Astrocyte of the hippocampus (primary cell): ENCODE data around the gene USP53.
"Not testable (repeated sequence)": the region's sequence is repeated elsewhere in the genome, so short reads cannot be mapped to it uniquely, and the experiment has no call there.

Source experiments
- DNase-seq: peaks from one replicate; pipeline ENCODE4 v3.0.0; 2011; ENCODE audit warnings: low read depth, low spot score

The USP53 gene

DNA sequence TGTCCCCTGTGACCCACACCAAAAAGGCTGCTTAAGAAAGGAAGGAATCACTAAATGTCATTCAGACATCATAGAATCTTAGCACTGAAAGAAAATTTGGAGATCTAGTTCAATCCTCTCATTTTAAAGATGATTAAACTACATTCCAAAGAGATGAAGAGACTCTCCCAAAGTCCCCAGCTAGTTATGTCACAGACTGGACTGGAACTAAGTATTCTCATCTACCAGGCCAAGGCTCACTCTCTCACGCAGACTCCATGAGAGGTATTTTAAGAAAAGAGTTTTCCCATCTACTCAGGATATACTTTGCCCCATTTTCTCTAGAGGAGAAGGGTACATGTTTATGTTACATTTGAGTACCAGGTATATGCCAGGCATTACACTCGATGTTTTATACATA is 102.5 kb downstream of the USP53 start:
- DNase-seq: no peak

GRCh38 chr4:119317990-119318389 is 105.5 kb downstream of the USP53 start:
- no peak for DNase-seq

- no peak for DNase-seq
Observed at GRCh38 chr4:119321921-119322687, 109.6 kb downstream of the USP53 start, which contains the start of gene FABP2. TSS of gene FABP2 (minus strand) at chr4:119322138. CDS start at chr4:119322102, 36 bp downstream.

DNA sequence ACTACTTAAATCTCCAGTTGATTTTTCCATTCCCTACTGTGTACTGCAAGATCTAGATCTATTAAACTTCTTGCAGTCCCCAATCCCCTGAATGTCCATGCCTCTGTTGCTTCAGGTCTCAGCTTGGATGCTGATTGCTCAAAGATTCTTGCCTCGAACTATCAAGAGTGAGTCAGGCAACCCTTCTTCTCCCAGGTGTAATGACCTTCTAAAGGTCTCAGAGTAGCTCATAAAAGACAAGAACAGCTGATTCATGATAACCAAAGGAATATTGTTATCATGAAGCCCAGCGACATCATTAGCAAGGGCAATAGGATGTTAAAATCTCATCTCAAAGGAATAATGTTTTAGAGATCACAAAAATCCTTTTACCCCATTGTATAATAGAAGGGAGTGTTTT is 116.2 kb downstream of the USP53 start:
- DNase-seq: no peak

DNA sequence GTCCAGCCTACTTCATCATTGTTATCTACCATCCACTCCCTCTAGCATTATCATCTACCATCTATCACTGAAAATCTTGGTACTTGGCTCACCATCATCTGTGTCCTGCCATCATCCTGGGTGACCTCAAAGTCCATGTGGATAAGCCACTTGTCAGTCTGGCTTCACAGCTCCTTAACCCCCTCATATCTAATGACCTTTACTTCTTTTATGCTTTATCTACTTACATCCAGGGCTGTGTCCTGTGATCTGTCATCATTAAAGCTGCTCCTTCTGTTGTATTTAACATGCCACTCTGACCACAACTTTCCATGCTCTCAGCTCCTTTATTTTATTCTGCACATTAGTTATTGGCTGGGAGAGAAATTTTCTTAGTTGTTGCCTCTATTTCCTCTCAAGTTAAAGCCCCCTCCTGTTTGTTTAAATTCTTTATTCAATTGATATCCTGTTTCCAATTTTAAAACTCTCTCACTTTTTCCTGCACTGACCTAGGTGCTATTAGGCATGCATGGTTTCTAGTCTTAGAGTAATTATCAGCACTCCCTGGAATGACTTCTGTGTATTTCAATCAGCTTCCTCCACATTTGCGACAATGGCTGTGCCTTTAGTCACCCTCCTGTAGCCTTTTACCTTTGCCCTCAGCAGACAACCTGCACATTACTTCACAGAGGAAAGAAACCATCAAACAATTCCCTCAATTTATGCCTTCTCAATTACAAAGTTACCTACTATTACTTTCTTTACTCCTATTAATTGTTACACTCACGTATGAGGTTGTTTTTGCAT is 117.5 kb downstream of the USP53 start:
- peak; percentile 6 for DNase-seq

DNA sequence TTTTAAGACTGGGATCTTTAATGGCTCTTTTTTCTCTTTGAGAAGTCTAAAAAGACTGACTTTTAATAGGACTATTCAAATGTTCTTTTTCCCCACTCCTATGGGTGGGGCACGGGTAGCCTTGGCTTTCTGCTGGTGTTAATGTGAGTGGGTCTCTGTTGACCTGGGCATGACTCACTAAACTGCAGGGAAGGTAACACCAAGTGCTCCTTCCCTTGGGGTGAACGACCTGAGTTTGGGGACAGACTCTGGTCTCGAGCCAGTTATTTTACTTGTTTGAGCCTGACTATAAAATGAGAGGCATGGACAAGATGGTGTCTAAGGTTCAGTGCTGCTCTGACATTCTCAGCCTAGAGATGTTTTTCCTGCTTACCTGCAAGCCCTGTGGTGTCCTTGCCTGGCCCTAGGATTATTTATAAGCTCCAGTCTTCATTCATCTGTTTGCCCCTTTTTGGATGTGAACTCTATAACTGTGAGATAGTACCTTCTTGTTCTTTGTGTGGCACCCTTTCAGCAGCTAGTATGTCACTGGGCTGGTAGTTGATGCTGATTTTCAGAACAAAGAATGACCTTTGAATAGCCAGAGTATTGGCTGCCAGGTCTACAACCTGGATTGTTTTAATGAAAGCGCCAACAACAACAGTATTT is 123.9 kb downstream of the USP53 start:
- DNase-seq: not testable (repeated sequence)

GRCh38 chr4:119337010-119337409 is 124.5 kb downstream of the USP53 start:
- no peak for DNase-seq

DNA sequence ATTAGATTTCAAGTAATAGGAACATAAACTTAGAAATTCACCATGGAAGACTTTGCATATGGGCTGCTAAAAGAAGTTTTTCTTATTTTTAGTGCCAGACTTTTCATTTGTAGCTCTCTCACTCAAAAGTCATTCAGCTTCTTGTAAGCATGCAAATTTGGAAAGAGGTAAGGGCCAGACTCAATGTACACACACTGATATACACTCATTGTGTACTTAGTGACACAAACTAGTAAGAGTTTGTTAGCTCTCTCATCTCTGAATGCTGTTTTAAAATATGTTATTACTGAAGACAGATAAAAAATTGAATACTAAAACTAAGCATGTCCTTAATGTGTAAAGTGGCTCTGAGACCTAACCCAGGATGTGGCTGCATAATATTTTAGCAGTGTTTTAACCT is 127.4 kb downstream of the USP53 start:
- not testable (repeated sequence) for DNase-seq

DNA sequence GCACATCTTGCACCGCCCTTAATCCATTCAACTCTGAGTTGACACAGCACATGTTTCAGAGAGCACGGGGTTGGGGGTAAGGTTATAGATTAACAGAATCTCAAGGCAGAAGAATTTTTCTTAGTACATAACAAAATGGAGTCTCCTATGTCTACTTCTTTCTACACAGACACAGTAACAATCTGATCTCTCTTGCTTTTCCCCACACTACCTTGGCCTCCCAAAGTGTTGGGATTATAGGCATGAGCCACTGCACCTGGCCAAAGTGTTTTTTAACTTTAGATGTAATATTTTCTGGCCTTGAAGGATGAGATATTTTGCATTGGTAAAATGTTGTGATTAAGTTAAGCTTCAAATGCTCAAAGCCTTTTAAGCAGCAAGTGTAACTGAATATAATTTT is 130.8 kb downstream of the USP53 start:
- DNase-seq: not testable (repeated sequence)
